SU-DHL-6 (cell line): ENCODE measurements around the gene RPS6KA5.

ENCODE experiments used
- H2AFZ ChIP-seq: fragments of 200-600 bp; sonication (generic); 2 replicates; pipeline ENCODE4 v1.6.1; 2014; ENCODE audit warnings: low read depth, mild to moderate bottlenecking, moderate library complexity, mixed read lengths, antibody characterized with exemption, low read length; ENCODE audit not compliant: severe bottlenecking
- H3F3A ChIP-seq: fragments of 200-600 bp; shearing (Covaris generic); 2 replicates; pipeline ENCODE4 v1.6.0; 2016; ENCODE audit warnings: antibody characterized with exemption, mild to moderate bottlenecking; ENCODE audit not compliant: insufficient read depth
- H3K27ac ChIP-seq: fragments of 200-600 bp; sonication (generic); 2 replicates; pipeline ENCODE4 v1.5.1; 2016; ENCODE audit warnings: low read depth, mild to moderate bottlenecking, low read length, moderate library complexity, mixed read lengths
- H3K27me3 ChIP-seq: fragments of 200-600 bp; sonication (generic), shearing (Covaris generic); 2 replicates; pipeline ENCODE4 v1.6.0; 2014; ENCODE audit warnings: mild to moderate bottlenecking, low read length
- H3K36me3 ChIP-seq: fragments of 200-600 bp; sonication (generic); 2 replicates; pipeline ENCODE4 v1.6.1; 2014; ENCODE audit warnings: mild to moderate bottlenecking, low read length, mixed read lengths
- H3K4me2 ChIP-seq: fragments of 300-600, 200-600 bp; shearing (Covaris generic), sonication (generic); 2 replicates; pipeline ENCODE4 v1.6.0; 2014; ENCODE audit warnings: low read length, low read depth, mild to moderate bottlenecking; ENCODE audit not compliant: poor library complexity, severe bottlenecking
- H3K4me3 ChIP-seq: fragments of 200-600 bp; sonication (generic); 2 replicates; pipeline ENCODE4 v1.5.1; 2014; ENCODE audit warnings: antibody characterized with exemption, low read length, mild to moderate bottlenecking, mixed read lengths; ENCODE audit not compliant: insufficient read depth, poor library complexity, severe bottlenecking
- H3K79me2 ChIP-seq: fragments of 200-600 bp; sonication (generic); 2 replicates; pipeline ENCODE4 v1.6.1; 2014; ENCODE audit warnings: mild to moderate bottlenecking, low read length, moderate library complexity; ENCODE audit not compliant: insufficient read depth
- H3K9ac ChIP-seq: fragments of 200-600 bp; sonication (generic); 2 replicates; pipeline ENCODE4 v1.7.0; 2014; ENCODE audit warnings: mild to moderate bottlenecking, low read length
- H3K9me2 ChIP-seq: fragments of 200-600 bp; sonication (generic); replicated peaks from 2 replicates; pipeline ENCODE4 v1.6.1; 2014; ENCODE audit warnings: low read length; ENCODE audit not compliant: insufficient read depth
- H3K9me3 ChIP-seq: fragments of 200-600 bp; sonication (generic); 2 replicates; pipeline ENCODE4 v1.6.1; 2014; ENCODE audit warnings: low read length, mixed read lengths; ENCODE audit not compliant: insufficient read depth
- H4K20me1 ChIP-seq: fragments of 200-600 bp; sonication (generic); 2 replicates; pipeline ENCODE4 v1.6.1; 2014; ENCODE audit warnings: low read depth, mild to moderate bottlenecking, antibody characterized with exemption, low read length, moderate library complexity, mixed read lengths
- CTCF ChIP-seq: fragments of 200-600 bp; sonication (generic); IDR thresholded peaks from one replicate; pipeline ENCODE4 v1.5.1; 2017; ENCODE audit warnings: antibody characterized with exemption, mild to moderate bottlenecking, low read length, moderate library complexity; ENCODE audit not compliant: insufficient read depth, poor library complexity, severe bottlenecking
- EZH2phosphoT487 ChIP-seq: fragments of 200-600 bp; sonication (generic), shearing (Covaris generic); conservative IDR thresholded peaks from 2 replicates; pipeline ENCODE4 v1.6.1; 2018; ENCODE audit warnings: mild to moderate bottlenecking, antibody characterized with exemption, low read length, moderate library complexity, mixed read lengths

Gene RPS6KA5

GRCh38 chr14:91016800-91017410, 43.5 kb downstream of the RPS6KA5 start:
- Histone ChIP-seq H3K9me3 (no peaks in the 10 kb centered on the region), H3K4me3 (no peak overlapping the region), H3K27me3 (no peaks in the 10 kb centered on the region), H3K9me2 (no peaks in the 10 kb centered on the region), H2AFZ (no peak overlapping the region), H3F3A (no peaks in the 10 kb centered on the region), H3K9ac (no peak overlapping the region), H3K36me3 (no peaks in the 10 kb centered on the region), H3K4me2 (no peak overlapping the region), H4K20me1 (0 out of 2 replicates have a peak, but pooled peaks cover 2% of the 10 kb centered on the region), H3K27ac (no peak overlapping the region), H3K79me2 (no peaks in the 10 kb centered on the region)
- TF ChIP-seq CTCF (no peak), EZH2phosphoT487 (no peak)

- H3K4me2 ChIP-seq, result no peak overlapping the region
- H3F3A ChIP-seq, result no peaks in the 10 kb centered on the region
- H3K79me2 ChIP-seq, result no peaks in the 10 kb centered on the region
- H3K9ac ChIP-seq, result no peak overlapping the region
- H3K9me3 ChIP-seq, result no peaks in the 10 kb centered on the region
- no peak overlapping the region for H3K4me3 ChIP-seq
- H2AFZ ChIP-seq, result no peak overlapping the region
- no peaks in the 10 kb centered on the region for H3K27me3 ChIP-seq
- H3K27ac ChIP-seq, result no peak overlapping the region
- TF ChIP-seq CTCF (no peak), EZH2phosphoT487 (no peak)
- no peaks in the 10 kb centered on the region for H3K36me3 ChIP-seq
- H4K20me1 ChIP-seq, result no peaks in the 10 kb centered on the region; the same call in 1 of the 2 replicates
- H3K9me2 ChIP-seq, result no peaks in the 10 kb centered on the region
Observed at GRCh38 chr14:91015435-91015834, 45.0 kb downstream of the RPS6KA5 start.

- Histone ChIP-seq H3K4me3 (no peak overlapping the region), H2AFZ (no peak overlapping the region), H3K9me3 (no peaks in the 10 kb centered on the region), H3K79me2 (0 out of 2 replicates have a peak, but pooled peaks cover 4% of the 10 kb centered on the region), H3K27ac (no peak overlapping the region), H3K36me3 (no peaks in the 10 kb centered on the region), H3K27me3 (no peaks in the 10 kb centered on the region), H3K9me2 (no peaks in the 10 kb centered on the region), H3K9ac (no peak overlapping the region), H3K4me2 (no peak overlapping the region), H4K20me1 (peaks cover 4% of the 10 kb centered on the region), H3F3A (peaks cover 6% of the 10 kb centered on the region; the same call in 1 of the 2 replicates)
- TF ChIP-seq CTCF (no peak), EZH2phosphoT487 (no peak)
Observed at GRCh38 chr14:91012045-91012444, 48.4 kb downstream of the RPS6KA5 start.
